Left lung (tissue), 10 donors: ENCODE measurements around the gene PPP2R3B. TPM values are rescaled to one million over a fixed set of nuclear protein-coding genes. Genes with fewer than 3 reads are reported as not detected.
A peak's percentile ranks its signal among the peaks of the same experiment; 100 is the strongest.

Source experiments
- ATAC-seq: fragments of 200-7000 bp; cut with Tn5 transposase; one replicate; pipeline ENCODE4 v1.9.1; 2020; ENCODE audit warnings: moderate library complexity
- DNase-seq, 4 donors: peaks; one replicate each; pipeline ENCODE4 v3.0.0-alpha.2; 2013 to 2020
- H3K27ac ChIP-seq, 2 donors: fragments of 200-600 bp; sonication (generic) in 1 of 2; one replicate each; pipeline versions ENCODE4 v1.5.0 to v1.8.0; 2020 to 2021
- H3K27me3 ChIP-seq, 2 donors: fragments of 200-600 bp; sonication (generic) in 1 of 2; one replicate each; pipeline versions ENCODE4 v1.5.0 to v1.8.0; 2020 to 2021
- H3K36me3 ChIP-seq, 2 donors: fragments of 200-600 bp; sonication (generic) in 1 of 2; one replicate each; pipeline versions ENCODE4 v1.5.0 to v1.8.0; 2020 to 2021
- H3K4me1 ChIP-seq, 2 donors: fragments of 200-600 bp; one replicate each; pipeline ENCODE4 v1.8.0; 2021
- H3K4me3 ChIP-seq, 2 donors: fragments of 200-600 bp; sonication (generic) in 1 of 2; one replicate each; pipeline versions ENCODE4 v1.5.0 to v1.8.0; 2020 to 2021; ENCODE audit warnings: mild to moderate bottlenecking in 1 of 2
- H3K9me3 ChIP-seq, 2 donors: fragments of 200-600 bp; sonication (generic) in 1 of 2; one replicate each; pipeline versions ENCODE4 v1.5.0 to v1.8.0; 2020 to 2021
- CTCF ChIP-seq, 2 donors: fragments of 200-600 bp; sonication (generic) in 1 of 2; IDR thresholded peaks; one replicate each; pipeline versions ENCODE4 v1.5.0 to v1.8.0; 2021; ENCODE audit warnings: antibody characterized with exemption in 2 of 2
- intact Hi-C, 2 donors: fragments of 100-400 bp; cut with DNase I; formaldehyde crosslinking; loops; one replicate each; pipeline versions ENCODE4 v1.11.2 to v1.14.2; 2022
- polyA plus RNA-seq, 6 donors: library from polyadenylated mRNA; unstranded; fragments of 120-200 nt; gene quantifications; one replicate each; pipeline ENCODE4 v1.2.1, GENCODE V29; 2013; ENCODE audit not compliant: insufficient read length in 6 of 6
- total RNA-seq, 2 donors: library from RNA; stranded (reverse); fragmentation: NEBNext Ultra II Directional; extraction: Animal tissue kit (Norgen Biotek cat#: 25700); gene quantifications; one replicate each; pipeline ENCODE4 v1.2.1, GENCODE V29; 2021
- donor health status: DM: no; HTN: yes; CAD: no.
- donor health status: DM: no; HTN: no; CAD: no.

Gene PPP2R3B
- total and polyA plus RNA-seq, 8 donors: 11.2 to 35.2 (median 20.5) TPM

GRCh38 chrX:314781-315595, 71.7 kb downstream of the PPP2R3B start:
- TF ChIP-seq CTCF (IDR thresholded peaks at IDR 0.05): no peak
- Histone ChIP-seq H3K36me3 (peaks cover 0 to 58% of the 10 kb centered on the region in 2 donors), H3K9me3 (no peaks in the 10 kb centered on the region), H3K4me3 (no peak overlapping the region), H3K27ac (no peak overlapping the region), H3K27me3 (no peaks in the 10 kb centered on the region), H3K4me1 (peaks cover 0 to 6% of the 10 kb centered on the region in 2 donors)
- ATAC-seq (no peak), DNase-seq (peak in 2 of 4 donors; percentile 28 to 75)
- intact Hi-C loops: no loop called here

GRCh38 chrX:314049-314448, 72.7 kb downstream of the PPP2R3B start:
- DNase-seq (peak in 2 of 4 donors; percentile 19 to 79), ATAC-seq (no peak)
- Histone ChIP-seq H3K27me3 (no peaks in the 10 kb centered on the region), H3K4me3 (no peak overlapping the region), H3K9me3 (no peaks in the 10 kb centered on the region), H3K36me3 (peaks cover 0 to 63% of the 10 kb centered on the region in 2 donors), H3K27ac (no peak overlapping the region), H3K4me1 (no peaks in the 10 kb centered on the region)
- TF ChIP-seq CTCF (IDR thresholded peaks at IDR 0.05): no peak
- intact Hi-C loops: no loop called here

GRCh38 chrX:313546-313945, 73.2 kb downstream of the PPP2R3B start:
- Histone ChIP-seq H3K4me3 (no peak overlapping the region), H3K27me3 (no peaks in the 10 kb centered on the region), H3K36me3 (peaks cover 0 to 68% of the 10 kb centered on the region in 2 donors), H3K27ac (no peak overlapping the region), H3K9me3 (no peaks in the 10 kb centered on the region), H3K4me1 (no peaks in the 10 kb centered on the region)
- ATAC-seq (no peak), DNase-seq (peak in 2 of 4 donors; percentile 4 to 56)
- no peak for TF ChIP-seq CTCF (IDR thresholded peaks at IDR 0.05)
- intact Hi-C loops: no loop called here

GRCh38 chrX:312621-313331, 73.9 kb downstream of the PPP2R3B start:
- DNase-seq: peak in 2 of 4 donors; percentile 29 to 74
- no peaks in the 10 kb centered on the region for H3K9me3 ChIP-seq
- no peak overlapping the region for H3K27ac ChIP-seq
- H3K27me3 ChIP-seq: no peaks in the 10 kb centered on the region
- H3K4me3 ChIP-seq: no peak overlapping the region
- intact Hi-C loops: no loop called here
- no peak for TF ChIP-seq CTCF (IDR thresholded peaks at IDR 0.05)
- no peak for ATAC-seq
- no peaks in the 10 kb centered on the region for H3K4me1 ChIP-seq
- H3K36me3 ChIP-seq: peaks cover 0 to 76% of the 10 kb centered on the region in 2 donors
